Body of pancreas (tissue), 4 donors: Measurements from ENCODE around the gene MRGPRX2.

Source experiments
- POLR2A ChIP-seq, 3 donors: fragments of 450-650 bp; IDR thresholded peaks; one replicate each; pipeline ENCODE4 v1.6.1; 2016; ENCODE audit warnings: antibody characterized with exemption in 3 of 3, mild to moderate bottlenecking in 2 of 3
- TF ChIP-seq, protein P1 (sequence below), 7 experiments: fragments of 450-650 bp in 4 of 7; fragments of 200-600 bp in 3 of 7; sonication (generic) in 3 of 7; IDR thresholded peaks; one replicate each; pipeline ENCODE4 v1.5.1; 2016 to 2019; ENCODE audit warnings: antibody characterized with exemption in 7 of 7

DNA sequence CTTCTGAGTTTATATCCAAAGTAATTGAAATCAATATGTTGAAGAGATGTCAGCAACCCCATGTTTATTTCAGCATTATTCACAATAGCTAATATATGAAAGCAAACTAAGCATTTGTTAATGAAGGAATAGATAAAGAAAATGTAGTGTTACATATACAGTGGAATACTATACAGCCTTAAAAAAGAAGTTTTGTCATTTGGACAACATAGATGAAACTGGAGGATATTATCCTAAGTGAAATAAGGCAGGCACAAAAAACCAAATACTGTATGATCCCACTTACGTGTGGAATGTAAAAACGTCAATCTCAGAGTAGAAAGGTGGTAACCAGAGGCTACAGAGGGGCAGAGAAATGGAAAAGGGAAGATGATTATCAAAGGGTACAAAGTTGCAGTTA is 10.2 kb downstream of the MRGPRX2 start:
- TF ChIP-seq POLR2A (IDR thresholded peaks at IDR 0.05), result no peak
- TF ChIP-seq, protein P1, sequence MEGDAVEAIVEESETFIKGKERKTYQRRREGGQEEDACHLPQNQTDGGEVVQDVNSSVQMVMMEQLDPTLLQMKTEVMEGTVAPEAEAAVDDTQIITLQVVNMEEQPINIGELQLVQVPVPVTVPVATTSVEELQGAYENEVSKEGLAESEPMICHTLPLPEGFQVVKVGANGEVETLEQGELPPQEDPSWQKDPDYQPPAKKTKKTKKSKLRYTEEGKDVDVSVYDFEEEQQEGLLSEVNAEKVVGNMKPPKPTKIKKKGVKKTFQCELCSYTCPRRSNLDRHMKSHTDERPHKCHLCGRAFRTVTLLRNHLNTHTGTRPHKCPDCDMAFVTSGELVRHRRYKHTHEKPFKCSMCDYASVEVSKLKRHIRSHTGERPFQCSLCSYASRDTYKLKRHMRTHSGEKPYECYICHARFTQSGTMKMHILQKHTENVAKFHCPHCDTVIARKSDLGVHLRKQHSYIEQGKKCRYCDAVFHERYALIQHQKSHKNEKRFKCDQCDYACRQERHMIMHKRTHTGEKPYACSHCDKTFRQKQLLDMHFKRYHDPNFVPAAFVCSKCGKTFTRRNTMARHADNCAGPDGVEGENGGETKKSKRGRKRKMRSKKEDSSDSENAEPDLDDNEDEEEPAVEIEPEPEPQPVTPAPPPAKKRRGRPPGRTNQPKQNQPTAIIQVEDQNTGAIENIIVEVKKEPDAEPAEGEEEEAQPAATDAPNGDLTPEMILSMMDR (IDR thresholded peaks at IDR 0.05), result no peak
